ENCODE results near the gene DYSF. TPM values are rescaled to one million over a fixed set of nuclear protein-coding genes. Genes with fewer than 3 reads are reported as not detected.

Gene DYSF
- total RNA-seq, 1 experiment from 2014 or later, result 0.89 TPM

GRCh38 chr2:71554028-71554705 lies 100.8 kb downstream of the DYSF start:
- TF ChIP-seq TCF7L2 (IDR thresholded peaks at IDR 0.05; ENCODE audit: borderline replicate concordance, extremely low read depth, insufficient read depth, insufficient read length) (no peak), POLR2A (IDR thresholded peaks at IDR 0.05; ENCODE audit: borderline replicate concordance, extremely low read depth, insufficient read depth, insufficient read length) (no peak), EGR1 (IDR thresholded peaks at IDR 0.05; ENCODE audit: low read depth) (no peak), YY1 (IDR thresholded peaks at IDR 0.05; ENCODE audit: extremely low read depth, insufficient replicate concordance, low read depth, low read length) (no peak), SIN3A (IDR thresholded peaks at IDR 0.05; ENCODE audit: low read depth) (no peak), REST (IDR thresholded peaks at IDR 0.05; ENCODE audit: low read depth) (no peak), ELF1 (IDR thresholded peaks at IDR 0.05; ENCODE audit: borderline replicate concordance, low read depth) (no peak), POLR2AphosphoS5 (IDR thresholded peaks at IDR 0.05; ENCODE audit: low read depth, low read length) (no peak), SP1 (IDR thresholded peaks at IDR 0.05; ENCODE audit: low read depth) (no peak), ATF3 (IDR thresholded peaks at IDR 0.05) (no peak), FOSL1 (IDR thresholded peaks at IDR 0.05; ENCODE audit: low read depth) (no peak), CEBPB (IDR thresholded peaks at IDR 0.05; ENCODE audit: low read depth) (no peak), ZBTB33 (IDR thresholded peaks at IDR 0.05; ENCODE audit: extremely low read depth, insufficient replicate concordance, low read length) (no peak), CTCF (IDR thresholded peaks at IDR 0.05 in 2 of 3, conservative IDR thresholded peaks at IDR 0.05 in 1 of 3; ENCODE audit: borderline replicate concordance in 1 of 3, insufficient read depth in 1 of 3, low read depth in 2 of 3, low read length in 2 of 3) (no peak), EZH2 (IDR thresholded peaks at IDR 0.05) (no peak), MAX (IDR thresholded peaks at IDR 0.05) (no peak)
- no peaks in the 10 kb centered on the region for H3K9me2 ChIP-seq (ENCODE audit: insufficient read depth)
- no peak overlapping the region for H3K27ac ChIP-seq (ENCODE audit: low read depth, low read length)
- no peaks in the 10 kb centered on the region for H4K20me1 ChIP-seq (ENCODE audit: insufficient read depth)
- RAD21 ChIA-PET (ENCODE audit: low non-redundant PET in 1 of 2, low total read pairs in 2 of 2, uncharacterized antibody in 2 of 2, unreplicated experiment in 2 of 2), result no interaction called here
- no peaks in the 10 kb centered on the region for H3K27me3 ChIP-seq (ENCODE audit: insufficient read depth, low read length)
- CTCF ChIA-PET, result no interaction called here
- H3K79me2 ChIP-seq (ENCODE audit: insufficient read depth, low read length), result no peaks in the 10 kb centered on the region
- no peak for DNase-seq (ENCODE audit: low read depth, low spot score)
- peaks cover 0 to 10% of the 10 kb centered on the region in 2 experiments; a peak in 1 of 4 replicates for H3K4me1 ChIP-seq (ENCODE audit: control insufficient read depth in 1 of 2, insufficient read depth in 2 of 2, low read length in 2 of 2)
- POLR2A ChIA-PET, result no interaction called here
- intact Hi-C loops (cut with micrococcal nuclease), result no loop called here
- no peak for ATAC-seq
- no peak overlapping the region for H2AFZ ChIP-seq (ENCODE audit: low read depth, low read length, poor library complexity, severe bottlenecking)
- H3K9me3 ChIP-seq (ENCODE audit: control insufficient read depth in 1 of 2, insufficient read depth in 1 of 2, low read depth in 1 of 2, low read length in 2 of 2), result no peaks in the 10 kb centered on the region
- H3K9ac ChIP-seq (ENCODE audit: low read length), result no peak overlapping the region
- H3K4me3 ChIP-seq (replicated peaks in 1 of 2; ENCODE audit: low read depth in 1 of 2, low read length in 2 of 2), result no peak overlapping the region
- H3K36me3 ChIP-seq (ENCODE audit: control insufficient read depth in 1 of 2, insufficient read depth in 2 of 2, low read length in 2 of 2), result no peaks in the 10 kb centered on the region
- no peak overlapping the region for H3K4me2 ChIP-seq (ENCODE audit: low read length)
- no TSS peak for BruUV-seq (replicated peaks)
